HepG2 (cell line): ENCODE results near the gene OARD1. TPM values are rescaled to one million over a fixed set of nuclear protein-coding genes. Genes with fewer than 3 reads are reported as not detected.

Source experiments
- HES4 ChIP-seq: sonication (generic); formaldehyde crosslinking; IDR thresholded peaks from 2 replicates; pipeline ENCODE4 v1.9.0; 2021; ENCODE audit warnings: mild to moderate bottlenecking, missing genetic modification reagents, borderline replicate concordance
- HOXA5 ChIP-seq: sonication (generic); formaldehyde crosslinking; IDR thresholded peaks from 2 replicates; pipeline ENCODE4 v1.4.0; 2020; ENCODE audit warnings: missing genetic modification reagents
- MED13 ChIP-seq: sonication (generic); formaldehyde crosslinking; IDR thresholded peaks from 2 replicates; pipeline ENCODE4 v1.5.0; 2020; ENCODE audit warnings: missing genetic modification reagents
- NFYC ChIP-seq: IDR thresholded peaks from 2 replicates; pipeline ENCODE4 v1.6.1; 2016; ENCODE audit warnings: missing genetic modification reagents, missing compliant biosample characterization
- RFXAP ChIP-seq: sonication (generic); formaldehyde crosslinking; IDR thresholded peaks from 2 replicates; pipeline ENCODE4 v1.4.0; 2020; ENCODE audit warnings: missing genetic modification reagents, borderline replicate concordance
- SIN3A ChIP-seq: IDR thresholded peaks from 2 replicates; pipeline ENCODE4 v1.6.1; 2011; ENCODE audit warnings: low read depth, mild to moderate bottlenecking, control low read depth, low read length, borderline replicate concordance
- SP1 ChIP-seq, 2 experiments: fragments of 450-650 bp in 1 of 2; sonication (generic) in 1 of 2; formaldehyde crosslinking in 1 of 2; IDR thresholded peaks; 2 replicates each; pipeline versions ENCODE4 v1.4.0 to v1.6.1; 2016 to 2020; ENCODE audit warnings: missing genetic modification reagents in 1 of 2
- YY1 ChIP-seq: IDR thresholded peaks from 2 replicates; pipeline ENCODE4 v1.6.1; 2011; ENCODE audit warnings: low read length, low read depth, moderate library complexity, mild to moderate bottlenecking; ENCODE audit not compliant: insufficient read depth, insufficient replicate concordance
- ZEB1 ChIP-seq: IDR thresholded peaks from 2 replicates; pipeline ENCODE4 v1.6.1; 2012; ENCODE audit warnings: mild to moderate bottlenecking, low read depth, inconsistent platforms; ENCODE audit not compliant: insufficient replicate concordance
- ZFP36L1 ChIP-seq: sonication (generic); formaldehyde crosslinking; IDR thresholded peaks from 2 replicates; pipeline ENCODE4 v1.8.0; 2022; ENCODE audit warnings: mild to moderate bottlenecking, missing genetic modification reagents, moderate library complexity
- ZNF451 ChIP-seq: sonication (generic); formaldehyde crosslinking; IDR thresholded peaks from 2 replicates; pipeline ENCODE4 v1.5.0; 2020; ENCODE audit warnings: mild to moderate bottlenecking, missing genetic modification reagents
- polyA plus RNA-seq, 8 experiments: library from polyadenylated mRNA; depleted of rRNA in 3 of 8; stranded (reverse) in 7 of 8; unstranded in 1 of 8; fragments of >200 nt; fragmentation: Illumina TruSeq in 4 of 8; extraction: Trizol in 4 of 8; gene quantifications; 2 replicates each; pipeline versions ENCODE4 v1.2.1 to v1.2.3, GENCODE V29; 2011 to 2016; ENCODE audit warnings: low read depth in 4 of 8, missing spikeins in 1 of 8, mixed read lengths in 1 of 8; ENCODE audit not compliant: insufficient read depth in 1 of 8
- total RNA-seq, 5 experiments: library from RNA; depleted of rRNA; stranded (reverse); fragments of >200 nt; fragmentation: Illumina TruSeq; extraction: Trizol; gene quantifications; 2 replicates each; pipeline ENCODE4 v1.2.3, GENCODE V29; 2016; ENCODE audit warnings: low read depth in 1 of 5
- TF ChIP-seq, protein P1 (sequence below): sonication (generic); formaldehyde crosslinking; IDR thresholded peaks from 2 replicates; pipeline ENCODE4 v1.4.0; 2020; ENCODE audit warnings: missing genetic modification reagents, borderline replicate concordance
- TF ChIP-seq, protein P2 (sequence below): sonication (generic); formaldehyde crosslinking; conservative IDR thresholded peaks from 2 replicates; pipeline ENCODE4 v1.8.0; 2022; ENCODE audit warnings: mild to moderate bottlenecking, moderate library complexity, missing genetic modification reagents
- TF ChIP-seq, protein P3 (sequence below): sonication (generic); formaldehyde crosslinking; IDR thresholded peaks from 2 replicates; pipeline ENCODE4 v1.4.0; 2020; ENCODE audit warnings: missing genetic modification reagents, mild to moderate bottlenecking, borderline replicate concordance
- TF ChIP-seq, protein P4 (sequence below): sonication (generic); formaldehyde crosslinking; IDR thresholded peaks from 2 replicates; pipeline ENCODE4 v1.4.0; 2020; ENCODE audit warnings: missing genetic modification reagents
- TF ChIP-seq, protein P5 (sequence below): IDR thresholded peaks from 2 replicates; pipeline ENCODE4 v1.6.1; 2012; ENCODE audit warnings: low read length, improper control_type of control experiment
- TF ChIP-seq, protein P6 (sequence below): sonication (generic); formaldehyde crosslinking; IDR thresholded peaks from 2 replicates; pipeline ENCODE4 v1.4.0; 2020; ENCODE audit warnings: missing genetic modification reagents; ENCODE audit errors: not compliant biosample characterization
- TF ChIP-seq, protein P7 (sequence below): sonication (generic); formaldehyde crosslinking; IDR thresholded peaks from 2 replicates; pipeline ENCODE4 v1.4.0; 2020; ENCODE audit warnings: missing genetic modification reagents, low read depth, mild to moderate bottlenecking, borderline replicate concordance

OARD1 gene
- total and polyA plus RNA-seq, 2 of the 13 experiments (the other 11 are each of a cell fraction or from before 2014, with no cell fraction given), result 18.4 to 49.0 TPM

DNA sequence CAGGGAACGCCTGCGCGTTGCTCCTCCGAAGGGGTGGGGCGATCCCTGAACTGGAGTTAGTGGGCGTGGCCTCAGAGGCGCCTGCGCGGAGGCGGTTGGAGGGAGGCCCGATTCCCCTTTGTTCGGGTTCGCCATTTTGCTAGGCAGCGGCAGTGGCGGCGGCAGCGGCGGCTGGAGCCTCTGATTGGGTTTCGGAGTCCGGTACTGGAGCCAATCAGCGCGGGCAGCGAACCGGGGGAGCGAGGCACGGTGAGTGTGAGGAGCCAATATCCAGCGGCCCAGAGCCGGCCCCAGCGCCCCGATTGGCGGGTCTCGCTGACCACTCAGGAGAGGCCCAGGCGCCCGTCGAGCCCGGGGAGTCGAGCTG, 663 bp upstream of the OARD1 start, which contains the start of gene NFYA (continued):
- TF ChIP-seq, protein P1, sequence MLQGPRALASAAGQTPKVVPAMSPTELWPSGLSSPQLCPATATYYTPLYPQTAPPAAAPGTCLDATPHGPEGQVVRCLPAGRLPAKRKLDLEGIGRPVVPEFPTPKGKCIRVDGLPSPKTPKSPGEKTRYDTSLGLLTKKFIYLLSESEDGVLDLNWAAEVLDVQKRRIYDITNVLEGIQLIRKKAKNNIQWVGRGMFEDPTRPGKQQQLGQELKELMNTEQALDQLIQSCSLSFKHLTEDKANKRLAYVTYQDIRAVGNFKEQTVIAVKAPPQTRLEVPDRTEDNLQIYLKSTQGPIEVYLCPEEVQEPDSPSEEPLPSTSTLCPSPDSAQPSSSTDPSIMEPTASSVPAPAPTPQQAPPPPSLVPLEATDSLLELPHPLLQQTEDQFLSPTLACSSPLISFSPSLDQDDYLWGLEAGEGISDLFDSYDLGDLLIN (CRISPR knock-in tag), result no peak
- TF ChIP-seq SIN3A (no peak), ZFP36L1 (no peak), HOXA5 (CRISPR knock-in tag) (no peak), SP1 (IDR thresholded peaks at IDR 0.05) (no peak), SP1 (CRISPR knock-in tag; IDR thresholded peaks at IDR 0.05) (peak; percentile 89), ZNF451 (CRISPR knock-in tag) (no peak), HES4 (CRISPR knock-in tag) (no peak), ZEB1 (no peak), MED13 (CRISPR knock-in tag) (no peak), RFXAP (CRISPR knock-in tag) (peak; percentile 80; the same call in 1 of the 2 replicates), YY1 (peak; percentile 92), NFYC (CRISPR knock-in tag) (peak; percentile 88)
- TF ChIP-seq, protein P2, sequence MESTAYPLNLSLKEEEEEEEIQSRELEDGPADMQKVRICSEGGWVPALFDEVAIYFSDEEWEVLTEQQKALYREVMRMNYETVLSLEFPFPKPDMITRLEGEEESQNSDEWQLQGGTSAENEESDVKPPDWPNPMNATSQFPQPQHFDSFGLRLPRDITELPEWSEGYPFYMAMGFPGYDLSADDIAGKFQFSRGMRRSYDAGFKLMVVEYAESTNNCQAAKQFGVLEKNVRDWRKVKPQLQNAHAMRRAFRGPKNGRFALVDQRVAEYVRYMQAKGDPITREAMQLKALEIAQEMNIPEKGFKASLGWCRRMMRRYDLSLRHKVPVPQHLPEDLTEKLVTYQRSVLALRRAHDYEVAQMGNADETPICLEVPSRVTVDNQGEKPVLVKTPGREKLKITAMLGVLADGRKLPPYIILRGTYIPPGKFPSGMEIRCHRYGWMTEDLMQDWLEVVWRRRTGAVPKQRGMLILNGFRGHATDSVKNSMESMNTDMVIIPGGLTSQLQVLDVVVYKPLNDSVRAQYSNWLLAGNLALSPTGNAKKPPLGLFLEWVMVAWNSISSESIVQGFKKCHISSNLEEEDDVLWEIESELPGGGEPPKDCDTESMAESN, result no peak
- TF ChIP-seq, protein P3, sequence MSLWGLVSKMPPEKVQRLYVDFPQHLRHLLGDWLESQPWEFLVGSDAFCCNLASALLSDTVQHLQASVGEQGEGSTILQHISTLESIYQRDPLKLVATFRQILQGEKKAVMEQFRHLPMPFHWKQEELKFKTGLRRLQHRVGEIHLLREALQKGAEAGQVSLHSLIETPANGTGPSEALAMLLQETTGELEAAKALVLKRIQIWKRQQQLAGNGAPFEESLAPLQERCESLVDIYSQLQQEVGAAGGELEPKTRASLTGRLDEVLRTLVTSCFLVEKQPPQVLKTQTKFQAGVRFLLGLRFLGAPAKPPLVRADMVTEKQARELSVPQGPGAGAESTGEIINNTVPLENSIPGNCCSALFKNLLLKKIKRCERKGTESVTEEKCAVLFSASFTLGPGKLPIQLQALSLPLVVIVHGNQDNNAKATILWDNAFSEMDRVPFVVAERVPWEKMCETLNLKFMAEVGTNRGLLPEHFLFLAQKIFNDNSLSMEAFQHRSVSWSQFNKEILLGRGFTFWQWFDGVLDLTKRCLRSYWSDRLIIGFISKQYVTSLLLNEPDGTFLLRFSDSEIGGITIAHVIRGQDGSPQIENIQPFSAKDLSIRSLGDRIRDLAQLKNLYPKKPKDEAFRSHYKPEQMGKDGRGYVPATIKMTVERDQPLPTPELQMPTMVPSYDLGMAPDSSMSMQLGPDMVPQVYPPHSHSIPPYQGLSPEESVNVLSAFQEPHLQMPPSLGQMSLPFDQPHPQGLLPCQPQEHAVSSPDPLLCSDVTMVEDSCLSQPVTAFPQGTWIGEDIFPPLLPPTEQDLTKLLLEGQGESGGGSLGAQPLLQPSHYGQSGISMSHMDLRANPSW (CRISPR knock-in tag), result no peak
- TF ChIP-seq, protein P4, sequence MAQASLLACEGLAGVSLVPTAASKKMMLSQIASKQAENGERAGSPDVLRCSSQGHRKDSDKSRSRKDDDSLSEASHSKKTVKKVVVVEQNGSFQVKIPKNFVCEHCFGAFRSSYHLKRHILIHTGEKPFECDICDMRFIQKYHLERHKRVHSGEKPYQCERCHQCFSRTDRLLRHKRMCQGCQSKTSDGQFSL (CRISPR knock-in tag), result no peak
- TF ChIP-seq, protein P5, sequence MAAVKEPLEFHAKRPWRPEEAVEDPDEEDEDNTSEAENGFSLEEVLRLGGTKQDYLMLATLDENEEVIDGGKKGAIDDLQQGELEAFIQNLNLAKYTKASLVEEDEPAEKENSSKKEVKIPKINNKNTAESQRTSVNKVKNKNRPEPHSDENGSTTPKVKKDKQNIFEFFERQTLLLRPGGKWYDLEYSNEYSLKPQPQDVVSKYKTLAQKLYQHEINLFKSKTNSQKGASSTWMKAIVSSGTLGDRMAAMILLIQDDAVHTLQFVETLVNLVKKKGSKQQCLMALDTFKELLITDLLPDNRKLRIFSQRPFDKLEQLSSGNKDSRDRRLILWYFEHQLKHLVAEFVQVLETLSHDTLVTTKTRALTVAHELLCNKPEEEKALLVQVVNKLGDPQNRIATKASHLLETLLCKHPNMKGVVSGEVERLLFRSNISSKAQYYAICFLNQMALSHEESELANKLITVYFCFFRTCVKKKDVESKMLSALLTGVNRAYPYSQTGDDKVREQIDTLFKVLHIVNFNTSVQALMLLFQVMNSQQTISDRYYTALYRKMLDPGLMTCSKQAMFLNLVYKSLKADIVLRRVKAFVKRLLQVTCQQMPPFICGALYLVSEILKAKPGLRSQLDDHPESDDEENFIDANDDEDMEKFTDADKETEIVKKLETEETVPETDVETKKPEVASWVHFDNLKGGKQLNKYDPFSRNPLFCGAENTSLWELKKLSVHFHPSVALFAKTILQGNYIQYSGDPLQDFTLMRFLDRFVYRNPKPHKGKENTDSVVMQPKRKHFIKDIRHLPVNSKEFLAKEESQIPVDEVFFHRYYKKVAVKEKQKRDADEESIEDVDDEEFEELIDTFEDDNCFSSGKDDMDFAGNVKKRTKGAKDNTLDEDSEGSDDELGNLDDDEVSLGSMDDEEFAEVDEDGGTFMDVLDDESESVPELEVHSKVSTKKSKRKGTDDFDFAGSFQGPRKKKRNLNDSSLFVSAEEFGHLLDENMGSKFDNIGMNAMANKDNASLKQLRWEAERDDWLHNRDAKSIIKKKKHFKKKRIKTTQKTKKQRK, result no peak
- TF ChIP-seq, protein P6, sequence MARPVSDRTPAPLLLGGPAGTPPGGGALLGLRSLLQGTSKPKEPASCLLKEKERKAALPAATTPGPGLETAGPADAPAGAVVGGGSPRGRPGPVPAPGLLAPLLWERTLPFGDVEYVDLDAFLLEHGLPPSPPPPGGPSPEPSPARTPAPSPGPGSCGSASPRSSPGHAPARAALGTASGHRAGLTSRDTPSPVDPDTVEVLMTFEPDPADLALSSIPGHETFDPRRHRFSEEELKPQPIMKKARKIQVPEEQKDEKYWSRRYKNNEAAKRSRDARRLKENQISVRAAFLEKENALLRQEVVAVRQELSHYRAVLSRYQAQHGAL (CRISPR knock-in tag), result no peak
- TF ChIP-seq, protein P7, sequence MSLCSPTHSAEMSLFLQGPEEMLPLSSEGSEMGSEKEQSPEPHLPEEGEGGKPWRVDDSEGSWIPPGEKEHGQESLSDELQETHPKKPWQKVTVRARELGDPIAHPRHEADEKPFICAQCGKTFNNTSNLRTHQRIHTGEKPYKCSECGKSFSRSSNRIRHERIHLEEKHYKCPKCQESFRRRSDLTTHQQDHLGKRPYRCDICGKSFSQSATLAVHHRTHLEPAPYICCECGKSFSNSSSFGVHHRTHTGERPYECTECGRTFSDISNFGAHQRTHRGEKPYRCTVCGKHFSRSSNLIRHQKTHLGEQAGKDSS (CRISPR knock-in tag), result no peak
